SW480 (cell line): ENCODE results near the gene RBFOX2.
"Not testable (repeated sequence)": the region's sequence is repeated elsewhere in the genome, so short reads cannot be mapped to it uniquely, and the experiment has no call there.

Experiments
- DNase-seq: peaks from one replicate; pipeline ENCODE4 v3.0.0-alpha.2; 2016; ENCODE audit warnings: low spot score

Gene RBFOX2

GRCh38 chr22:36028646-36029405 lies at the start of gene RBFOX2:
Gene RBFOX2, minus strand, starts transcription at chr22:36028824. Its CDS starts 399 bp downstream, at chr22:36028425.
- DNase-seq = peak; percentile 91

GRCh38 chr22:36077271-36077670 lies 48.6 kb upstream of the RBFOX2 start:
- no peak for DNase-seq

- no peak for DNase-seq
Measured at GRCh38 chr22:36075724-36076123, 47.1 kb upstream of the RBFOX2 start.

GRCh38 chr22:36075230-36075629 lies 46.6 kb upstream of the RBFOX2 start:
- no peak for DNase-seq

GRCh38 chr22:36073476-36073875 lies 44.9 kb upstream of the RBFOX2 start:
- DNase-seq = no peak

- DNase-seq = not testable (repeated sequence)
Measured at GRCh38 chr22:36070645-36071044, 42.0 kb upstream of the RBFOX2 start.

- no peak for DNase-seq
Measured at GRCh38 chr22:36069368-36069767, 40.7 kb upstream of the RBFOX2 start.

GRCh38 chr22:36068776-36069344 lies 40.2 kb upstream of the RBFOX2 start:
- DNase-seq = no peak

GRCh38 chr22:36067235-36067558 lies 38.6 kb upstream of the RBFOX2 start:
- DNase-seq = no peak

GRCh38 chr22:36065775-36066544 lies 37.3 kb upstream of the RBFOX2 start:
- peak; percentile 85 for DNase-seq

GRCh38 chr22:36065462-36065774 lies 36.8 kb upstream of the RBFOX2 start:
- no peak for DNase-seq

- DNase-seq = no peak
Measured at GRCh38 chr22:36064358-36064757, 35.7 kb upstream of the RBFOX2 start.

- DNase-seq = peak; percentile 20
Measured at GRCh38 chr22:36056980-36057379, 28.4 kb upstream of the RBFOX2 start.

- no peak for DNase-seq
Measured at GRCh38 chr22:36055376-36056295, 27.0 kb upstream of the RBFOX2 start.

GRCh38 chr22:36054446-36054845 lies 25.8 kb upstream of the RBFOX2 start:
- DNase-seq = not testable (repeated sequence)

- DNase-seq = no peak
Measured at GRCh38 chr22:36053242-36054147, 24.9 kb upstream of the RBFOX2 start.

- DNase-seq = peak; percentile 40
Measured at GRCh38 chr22:36052505-36052941, 23.9 kb upstream of the RBFOX2 start.

- DNase-seq = no peak
Measured at GRCh38 chr22:36049678-36049997, 21.0 kb upstream of the RBFOX2 start.

- DNase-seq = no peak
Measured at GRCh38 chr22:36048911-36049677, 20.5 kb upstream of the RBFOX2 start.

GRCh38 chr22:36044517-36044916 lies 15.9 kb upstream of the RBFOX2 start:
- DNase-seq = not testable (repeated sequence)
